K562 (cell line): ENCODE data around the gene RPL34. TPM values are rescaled to one million over a fixed set of nuclear protein-coding genes. Genes with fewer than 3 reads are reported as not detected.

ENCODE experiments used
- AFF4 ChIP-seq: sonication (generic); formaldehyde crosslinking; IDR thresholded peaks from 2 replicates; pipeline ENCODE4 v1.8.0; 2023; ENCODE audit warnings: mild to moderate bottlenecking, missing genetic modification reagents
- ATF6 ChIP-seq: sonication (generic); formaldehyde crosslinking; IDR thresholded peaks from 2 replicates; pipeline ENCODE4 v1.4.0; 2020; ENCODE audit warnings: mild to moderate bottlenecking, missing genetic modification reagents
- BRF2 ChIP-seq: IDR thresholded peaks from 3 replicates; pipeline ENCODE4 v1.6.1; 2011; ENCODE audit warnings: borderline replicate concordance, mild to moderate bottlenecking; ENCODE audit not compliant: insufficient read length, insufficient read depth
- CBFA2T3 ChIP-seq: fragments of 450-650 bp; IDR thresholded peaks from 2 replicates; pipeline ENCODE4 v1.6.1; 2017
- CREBBP ChIP-seq: IDR thresholded peaks from one replicate; pipeline ENCODE4 v1.6.1; 2012; ENCODE audit warnings: low read depth, mild to moderate bottlenecking, control low read depth, inconsistent platforms, low read length
- MBD2 ChIP-seq: sonication (generic); IDR thresholded peaks from 2 replicates; pipeline ENCODE4 v1.6.1; 2016; ENCODE audit warnings: low read depth, borderline replicate concordance
- MCM2 ChIP-seq: fragments of 450-650 bp; IDR thresholded peaks from 2 replicates; pipeline ENCODE4 v1.6.1; 2017; ENCODE audit warnings: low read depth, mild to moderate bottlenecking
- MEIS2 ChIP-seq: fragments of 450-650 bp; IDR thresholded peaks from 2 replicates; pipeline ENCODE4 v1.6.1; 2014; ENCODE audit warnings: mild to moderate bottlenecking; ENCODE audit not compliant: partially characterized antibody
- POLR2B ChIP-seq: fragments of 450-650 bp; IDR thresholded peaks from 2 replicates; pipeline ENCODE4 v1.6.1; 2018; ENCODE audit warnings: low read depth; ENCODE audit not compliant: partially characterized antibody
- RBM17 ChIP-seq: fragments of 200-400 bp; formaldehyde crosslinking; IDR thresholded peaks from 2 replicates; pipeline ENCODE4 v1.6.1; 2017; ENCODE audit warnings: low read depth, mild to moderate bottlenecking, low read length, borderline replicate concordance
- SIX5 ChIP-seq, 2 experiments: IDR thresholded peaks; 2 replicates each; pipeline ENCODE4 v1.6.1; 2011; ENCODE audit warnings: low read length in 2 of 2, borderline replicate concordance in 1 of 2, low read depth in 1 of 2, mild to moderate bottlenecking in 1 of 2, moderate library complexity in 1 of 2; ENCODE audit not compliant: insufficient read depth in 1 of 2
- ZBTB12 ChIP-seq: fragments of 250-450 bp; sonication (Bioruptor Pico); IDR thresholded peaks from 2 replicates; pipeline ENCODE4 v1.4.0; 2020
- ZBTB17 ChIP-seq: fragments of 450-650 bp; formaldehyde crosslinking; IDR thresholded peaks from 2 replicates; pipeline ENCODE4 v1.4.0; 2020; ENCODE audit warnings: mild to moderate bottlenecking
- ZNF232 ChIP-seq: sonication (generic); formaldehyde crosslinking; IDR thresholded peaks from 2 replicates; pipeline ENCODE4 v1.8.0; 2022; ENCODE audit warnings: mild to moderate bottlenecking, missing genetic modification reagents
- polyA plus RNA-seq, 8 experiments: library from polyadenylated mRNA; depleted of rRNA in 4 of 8; stranded (reverse) in 5 of 8; unstranded in 3 of 8; fragments of >200 nt; fragmentation: Nextera tagmentation in 2 of 8; fragmentation: Illumina TruSeq in 1 of 8; extraction: Ambion mirVana in 2 of 8; extraction: Trizol in 1 of 8; gene quantifications; 2 replicates each; pipeline versions ENCODE4 v1.2.1 to v1.2.3, GENCODE V29; 2011 to 2014; ENCODE audit warnings: inconsistent platforms in 1 of 8, missing spikeins in 1 of 8
- total RNA-seq, 7 experiments: library from RNA; depleted of rRNA in 6 of 7; stranded (reverse); fragments of >200 nt in 6 of 7; fragmentation: Illumina TruSeq in 2 of 7; extraction: Trizol in 2 of 7; gene quantifications; 2 replicates each; pipeline versions ENCODE4 v1.2.1 to v1.2.3, GENCODE V29; 2011 to 2021; ENCODE audit warnings: low replicate concordance in 1 of 7

Gene RPL34
- total and polyA plus RNA-seq, 9 of the 15 experiments (the other 6 are each of a cell fraction or from before 2014, with no cell fraction given): 1,612 to 4,502 (median 2,593) TPM

- no peak for TF ChIP-seq SIX5 (IDR thresholded peaks at IDR 0.05; ENCODE audit: borderline replicate concordance in 1 of 2, insufficient read depth in 1 of 2, low read depth in 1 of 2, low read length in 2 of 2)
- TF ChIP-seq MBD2: peak; percentile 55; the same call in 1 of the 2 replicates
- peak; percentile 65; the same call in 1 of the 2 replicates for TF ChIP-seq ATF6 (CRISPR knock-in tag)
- TF ChIP-seq AFF4 (CRISPR knock-in tag): no peak
- TF ChIP-seq ZBTB12 (CRISPR knock-in tag): peak; percentile 44; the same call in 1 of the 2 replicates
- no peak for TF ChIP-seq BRF2
- TF ChIP-seq RBM17: no peak
- TF ChIP-seq POLR2B: peak; percentile 93
- TF ChIP-seq ZBTB17: no peak
- peak; percentile 29 for TF ChIP-seq MEIS2
- no peak for TF ChIP-seq ZNF232 (CRISPR knock-in tag)
- TF ChIP-seq MCM2: no peak
- no peak for TF ChIP-seq CBFA2T3
- TF ChIP-seq CREBBP: no peak
Measured at GRCh38 chr4:108650212-108651013, 30.0 kb downstream of the RPL34 start, which contains the start of gene OSTC (continued).
